Measurements from ENCODE around the gene ATF2. TPM values are rescaled to one million over a fixed set of nuclear protein-coding genes. Genes with fewer than 3 reads are reported as not detected.

Gene ATF2
- total and polyA plus RNA-seq, 2 of the 8 experiments (the other 6 are each of a cell fraction or from before 2014, with no cell fraction given) = 31.2 to 46.5 TPM

- TF ChIP-seq SRF (IDR thresholded peaks at IDR 0.05; ENCODE audit: low read depth, low read length) (no peak), EZH2 (IDR thresholded peaks at IDR 0.05; ENCODE audit: low read depth, low read length, severe bottlenecking) (no peak), POU5F1 (IDR thresholded peaks at IDR 0.05; ENCODE audit: low read depth, low read length) (no peak), BACH1 (IDR thresholded peaks at IDR 0.05; ENCODE audit: low read length) (no peak), NRF1 (IDR thresholded peaks at IDR 0.05; ENCODE audit: low read depth, low read length) (no peak)
- CTCF ChIA-PET (ENCODE audit: partially characterized antibody) = no interaction called here
- Histone ChIP-seq H3K79me2 (ENCODE audit: control insufficient read depth in 1 of 2, insufficient read depth in 2 of 2, low read length in 2 of 2) (peaks cover 10 to 42% of the 10 kb centered on the region in 2 experiments), H3K27ac (ENCODE audit: low read depth, low read length) (no peak overlapping the region), H3K14ac (ENCODE audit: insufficient read length) (no peak overlapping the region), H3K4me3 (ENCODE audit: extremely low read depth in 1 of 4, insufficient read depth in 2 of 4, low read depth in 3 of 4, low read length in 4 of 4) (peak overlapping the region in 3 of 4 experiments; percentile 82 to 91 (median 87); a peak in 4 of 8 replicates), H3K23ac (ENCODE audit: insufficient read length) (no peak overlapping the region), H2AFZ (ENCODE audit: low read length) (no peak overlapping the region), H3K18ac (ENCODE audit: extremely low read depth, low read length) (no peak overlapping the region), H3K56ac (replicated peaks; ENCODE audit: insufficient read length, low read depth, low read length) (no peak overlapping the region), H2BK15ac (ENCODE audit: low read length) (no peak overlapping the region), H3K4me1 (replicated peaks in 1 of 4; ENCODE audit: control insufficient read depth in 3 of 4, insufficient read depth in 4 of 4, low read length in 3 of 4) (no peaks in the 10 kb centered on the region), H4K91ac (replicated peaks; ENCODE audit: insufficient read length, low read length) (no peak overlapping the region), H4K8ac (ENCODE audit: extremely low read depth, insufficient read depth, low read length) (no peak overlapping the region), H4K20me1 (replicated peaks in 1 of 2; ENCODE audit: control insufficient read depth in 1 of 2, insufficient read depth in 2 of 2, low read length in 2 of 2) (no peaks in the 10 kb centered on the region), H2AK5ac (ENCODE audit: low read depth, low read length) (no peak overlapping the region), H4K5ac (ENCODE audit: insufficient read length, low read depth, low read length) (no peak overlapping the region), H3K79me1 (ENCODE audit: low read depth, low read length) (no peaks in the 10 kb centered on the region; the same call in 1 of the 2 replicates), H3K27me3 (replicated peaks in 1 of 4; ENCODE audit: control insufficient read depth in 3 of 4, extremely low read depth in 1 of 4, insufficient read depth in 3 of 4, low read length in 3 of 4) (no peaks in the 10 kb centered on the region), H2BK5ac (ENCODE audit: low read depth, low read length) (no peak overlapping the region), H2BK12ac (ENCODE audit: low read depth, low read length) (no peak overlapping the region), H3K23me2 (ENCODE audit: low read depth, low read length) (no peaks in the 10 kb centered on the region), H3K4me2 (ENCODE audit: insufficient read depth in 1 of 2, low read depth in 2 of 2, low read length in 2 of 2) (peak overlapping the region; percentile 58 to 83), H2BK20ac (ENCODE audit: low read length) (no peak overlapping the region), H3K36me3 (ENCODE audit: control insufficient read depth in 2 of 4, insufficient read depth in 4 of 4, low read length in 3 of 4) (no peaks in the 10 kb centered on the region; a peak in 1 of 8 replicates), H2BK120ac (replicated peaks; ENCODE audit: low read depth, low read length) (no peak overlapping the region), H3K9ac (replicated peaks in 1 of 4; ENCODE audit: extremely low read depth in 1 of 4, low read depth in 3 of 4, low read length in 3 of 4) (no peak overlapping the region), H3K4ac (replicated peaks; ENCODE audit: insufficient read length, low read depth, low read length) (no peak overlapping the region), H3K9me3 (ENCODE audit: insufficient read depth in 2 of 2, low read depth in 1 of 2, low read length in 1 of 2) (no peaks in the 10 kb centered on the region; a peak in 1 of 4 replicates)
- no peak for DNase-seq (ENCODE audit: low read depth in 1 of 2, low spot score in 2 of 2)
- POLR2A ChIA-PET (ENCODE audit: partially characterized antibody) = interaction anchor here (1.1 to 1.3 kb wide), 3 partner anchors 7 to 11 kb away, joined by 3 to 6 read pairs (median 3); no protein-coding TSS in a partner anchor
- no peak for FAIRE-seq
- 52% methylated on average over 3 of the region's 3 CpGs; no CpG with 5 or more reads in 1 of the 2 experiments for WGBS, 2 experiments (ENCODE audit: extremely low coverage in 1 of 2, insufficient coverage in 1 of 2, insufficient read length in 1 of 2, insufficient replicate concordance in 2 of 2, low coverage in 1 of 2, low lambda C conversion rate in 2 of 2, missing lambda C conversion rate in 1 of 2)
Measured at GRCh38 chr2:175169191-175169590, 1.2 kb upstream of the ATF2 start.
